GM13977 (cell line): ENCODE data around the gene LPP.
"Not testable (repeated sequence)": the region's sequence is repeated elsewhere in the genome, so short reads cannot be mapped to it uniquely, and the experiment has no call there.

Source experiments
- DNase-seq: peaks from one replicate; pipeline ENCODE4 v3.0.0; 2012; ENCODE audit warnings: low spot score
- in situ Hi-C: fragments of 300-500 bp; cut with MboI; formaldehyde crosslinking; loops from one replicate; pipeline ENCODE4 v1.12.0; 2022; ENCODE audit warnings: low sequenced_read_pairs, low pct_unique_long_range_greater_than_20kb, mixed read lengths, inconsistent platforms; ENCODE audit not compliant: unreplicated experiment
- TF ChIP-seq, protein P1 (sequence below): IDR thresholded peaks from 2 replicates; pipeline ENCODE4 v1.5.1; 2012; ENCODE audit warnings: mild to moderate bottlenecking, control low read depth; ENCODE audit not compliant: insufficient read depth; ENCODE audit errors: extremely low read depth, missing control alignments

LPP gene

DNA sequence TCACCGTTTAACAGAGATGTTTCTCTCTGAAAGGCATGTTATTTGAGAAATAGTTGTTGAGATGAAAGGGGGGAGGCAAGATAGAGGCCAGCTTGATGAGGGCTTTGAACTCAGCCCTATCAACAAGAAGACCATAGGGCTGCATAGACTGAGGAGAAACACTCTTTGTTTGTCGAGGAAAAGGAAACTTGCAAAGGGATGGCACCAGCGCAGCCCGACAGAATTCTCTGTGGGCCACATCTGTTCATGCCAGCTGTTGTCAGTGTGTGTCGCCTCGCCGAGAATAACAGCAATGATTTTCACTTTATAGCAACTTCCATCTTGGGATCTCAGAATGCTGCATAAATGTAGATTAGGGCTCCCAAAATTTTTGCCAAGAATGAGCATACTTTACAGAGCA is 539.5 kb downstream of the LPP start:
- DNase-seq = no peak
- TF ChIP-seq, protein P1, sequence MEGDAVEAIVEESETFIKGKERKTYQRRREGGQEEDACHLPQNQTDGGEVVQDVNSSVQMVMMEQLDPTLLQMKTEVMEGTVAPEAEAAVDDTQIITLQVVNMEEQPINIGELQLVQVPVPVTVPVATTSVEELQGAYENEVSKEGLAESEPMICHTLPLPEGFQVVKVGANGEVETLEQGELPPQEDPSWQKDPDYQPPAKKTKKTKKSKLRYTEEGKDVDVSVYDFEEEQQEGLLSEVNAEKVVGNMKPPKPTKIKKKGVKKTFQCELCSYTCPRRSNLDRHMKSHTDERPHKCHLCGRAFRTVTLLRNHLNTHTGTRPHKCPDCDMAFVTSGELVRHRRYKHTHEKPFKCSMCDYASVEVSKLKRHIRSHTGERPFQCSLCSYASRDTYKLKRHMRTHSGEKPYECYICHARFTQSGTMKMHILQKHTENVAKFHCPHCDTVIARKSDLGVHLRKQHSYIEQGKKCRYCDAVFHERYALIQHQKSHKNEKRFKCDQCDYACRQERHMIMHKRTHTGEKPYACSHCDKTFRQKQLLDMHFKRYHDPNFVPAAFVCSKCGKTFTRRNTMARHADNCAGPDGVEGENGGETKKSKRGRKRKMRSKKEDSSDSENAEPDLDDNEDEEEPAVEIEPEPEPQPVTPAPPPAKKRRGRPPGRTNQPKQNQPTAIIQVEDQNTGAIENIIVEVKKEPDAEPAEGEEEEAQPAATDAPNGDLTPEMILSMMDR = no peak
- in situ Hi-C loops = no loop called here

DNA sequence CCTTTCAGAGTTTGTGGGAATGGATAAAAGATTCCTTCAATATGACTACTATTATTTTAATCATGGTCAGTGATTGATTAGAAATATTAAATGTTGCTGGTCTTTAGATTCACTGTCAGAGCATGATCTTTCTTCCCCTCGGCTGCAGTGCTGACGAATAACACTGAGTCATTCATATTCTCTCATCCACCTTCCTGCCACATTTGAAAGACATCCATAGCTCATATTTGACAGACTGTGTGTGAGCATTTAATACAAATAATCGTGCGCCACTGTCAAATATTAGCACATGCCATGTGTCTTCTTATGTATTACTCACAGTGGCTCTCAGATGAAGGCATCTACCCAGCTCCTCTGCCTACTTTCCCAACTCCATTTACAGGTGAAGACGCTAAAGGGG is 541.3 kb downstream of the LPP start:
- in situ Hi-C loops = no loop called here
- DNase-seq = no peak
- TF ChIP-seq, protein P1 = no peak

DNA sequence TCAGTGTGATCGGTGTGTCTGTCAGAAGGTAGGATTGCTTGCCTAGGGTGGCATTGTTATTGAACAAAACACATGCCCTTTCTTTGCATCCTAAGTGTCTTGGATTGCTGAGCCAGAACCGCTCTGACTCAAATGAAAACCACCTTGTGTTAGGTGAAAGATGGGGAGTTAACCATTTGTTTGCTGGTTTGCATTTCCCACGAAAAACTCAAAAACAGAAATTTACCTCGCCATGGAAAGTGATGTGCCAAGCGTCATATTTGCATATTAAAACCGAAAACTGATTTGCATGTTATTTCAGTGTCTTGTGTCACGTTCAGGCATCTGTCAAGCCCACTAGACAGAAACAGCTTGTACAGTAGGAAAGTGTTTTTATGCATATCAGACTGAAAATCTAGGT is 543.2 kb downstream of the LPP start:
- in situ Hi-C loops = no loop called here
- peak; percentile 5 for DNase-seq
- TF ChIP-seq, protein P1 = no peak

DNA sequence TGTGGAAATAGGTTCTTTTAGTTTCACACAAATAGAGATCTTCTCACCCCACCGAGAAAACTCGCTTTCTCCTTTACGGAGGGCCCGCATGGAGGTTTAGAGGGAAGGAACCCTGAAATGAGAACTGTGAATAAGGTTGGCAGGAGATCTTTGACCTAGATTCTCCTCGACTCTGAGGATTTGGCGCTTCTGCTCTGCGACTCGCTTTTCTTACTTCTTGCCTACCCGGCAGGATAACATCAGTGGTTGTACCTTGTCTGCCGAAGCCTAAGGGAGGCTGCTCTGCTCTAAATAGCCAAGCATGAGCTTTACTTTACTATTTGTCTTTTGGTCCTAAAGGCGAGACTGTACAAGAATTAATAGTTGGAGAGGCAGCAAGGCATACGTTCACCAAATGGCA is 544.5 kb downstream of the LPP start:
- in situ Hi-C loops = no loop called here
- no peak for DNase-seq
- TF ChIP-seq, protein P1 = no peak

DNA sequence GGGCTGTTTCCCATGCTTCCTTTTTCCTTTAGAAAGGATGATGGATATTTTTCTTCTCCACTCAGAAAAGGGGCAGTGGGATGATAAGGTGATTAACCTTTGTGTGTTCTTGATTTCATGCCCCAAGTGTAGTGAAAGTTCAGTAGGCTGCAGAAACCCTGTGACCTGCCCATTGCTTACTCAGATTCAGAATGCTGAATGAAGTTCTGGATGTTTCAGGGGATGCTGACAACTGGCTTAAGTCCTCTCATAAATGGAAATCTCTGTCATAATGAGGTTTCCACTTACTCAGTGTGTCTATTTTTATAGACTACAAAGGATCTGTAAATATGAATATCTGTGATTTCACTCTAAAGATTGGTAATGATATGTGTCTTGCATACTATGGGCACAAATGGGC is 546.5 kb downstream of the LPP start:
- DNase-seq = no peak
- TF ChIP-seq, protein P1 = no peak
- in situ Hi-C loops = no loop called here

DNA sequence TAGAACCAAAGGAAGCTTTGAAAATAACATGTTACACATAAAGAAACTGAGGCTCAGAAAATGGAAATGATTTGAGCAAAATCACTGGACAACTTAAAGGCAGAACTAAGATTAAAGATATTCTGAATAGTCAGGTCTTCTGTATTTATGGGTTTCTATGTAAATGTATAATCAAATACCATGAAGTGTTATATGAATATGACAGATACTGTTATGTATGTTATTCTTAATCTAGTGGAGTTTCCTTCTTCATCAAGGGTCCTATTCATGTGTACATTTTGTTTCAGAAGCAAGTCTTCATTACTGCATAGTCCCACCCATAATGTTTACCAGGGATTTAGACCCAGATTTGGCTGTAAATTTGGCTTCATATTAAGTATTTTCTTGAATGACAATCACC is 547.0 kb downstream of the LPP start:
- DNase-seq = no peak
- TF ChIP-seq, protein P1 = no peak
- in situ Hi-C loops = no loop called here

DNA sequence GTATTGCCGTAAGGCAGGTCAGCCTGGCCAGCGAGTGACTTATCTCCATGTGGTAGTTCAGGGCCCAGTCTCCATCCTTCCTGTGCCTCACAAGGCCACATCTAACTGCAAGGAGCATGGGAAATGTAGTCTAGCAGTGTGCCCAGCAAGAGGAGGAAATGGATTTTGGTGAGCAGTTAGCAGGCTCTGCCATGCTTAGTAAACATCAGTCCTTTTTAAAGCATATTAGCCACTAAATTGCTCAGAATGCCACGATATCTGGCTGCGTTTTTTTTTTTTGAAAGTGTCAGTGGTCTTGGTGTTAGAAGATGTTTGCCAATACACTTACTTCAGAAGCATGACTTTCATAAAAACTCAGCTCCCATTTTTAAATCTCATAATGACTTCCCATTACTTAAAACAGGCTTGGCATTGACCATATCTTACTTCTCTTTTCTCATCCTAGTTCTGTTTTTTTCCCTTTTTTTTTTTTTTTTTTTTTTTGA is 547.6 kb downstream of the LPP start:
- in situ Hi-C loops = no loop called here
- no peak for DNase-seq
- TF ChIP-seq, protein P1 = no peak

DNA sequence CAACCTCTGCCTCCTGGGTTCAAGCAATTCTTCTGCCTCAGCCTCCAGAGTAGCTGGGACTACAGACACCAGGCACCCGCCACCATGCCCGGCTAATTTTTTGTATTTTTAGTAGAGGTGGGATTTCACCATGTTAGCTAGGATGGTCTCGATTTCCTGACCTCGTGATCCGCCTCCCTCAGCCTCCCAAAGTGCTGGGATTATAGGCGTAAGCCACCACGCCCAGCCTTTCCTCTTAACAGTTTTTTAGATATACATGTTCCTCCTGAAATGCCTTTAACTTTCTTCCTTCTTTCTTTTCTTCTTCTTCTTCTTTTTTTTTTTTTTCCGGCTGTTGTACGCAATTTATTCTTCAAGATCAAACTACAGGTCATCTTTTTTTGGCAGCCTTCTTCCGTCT is 548.1 kb downstream of the LPP start:
- DNase-seq, in situ Hi-C loops: not testable (repeated sequence)
